ENCODE data around the gene SPACA6.
"Not testable (repeated sequence)": the region's sequence is repeated elsewhere in the genome, so short reads cannot be mapped to it uniquely, and the experiment has no call there.

SPACA6 gene

DNA sequence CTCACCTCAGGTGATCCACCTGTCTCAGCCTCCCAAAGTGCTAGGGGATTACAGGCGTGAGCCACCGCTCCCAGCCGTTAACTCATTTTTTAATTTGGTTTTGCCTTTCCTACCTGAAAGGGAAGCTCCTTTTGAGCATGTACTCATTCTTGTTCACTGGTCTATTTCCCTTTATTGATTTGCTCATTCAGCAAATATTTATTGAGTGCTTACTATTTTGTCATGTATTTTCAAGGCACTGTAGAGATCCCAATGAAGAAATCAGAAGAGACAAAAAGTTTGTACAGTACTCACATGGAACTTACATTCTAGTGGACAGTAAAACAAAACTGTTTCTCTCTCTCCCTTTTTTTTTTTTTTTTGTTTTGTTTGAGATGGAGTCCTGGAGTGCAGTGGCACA lies 13.8 kb downstream of the SPACA6 start:
- no peak for DNase-seq

DNA sequence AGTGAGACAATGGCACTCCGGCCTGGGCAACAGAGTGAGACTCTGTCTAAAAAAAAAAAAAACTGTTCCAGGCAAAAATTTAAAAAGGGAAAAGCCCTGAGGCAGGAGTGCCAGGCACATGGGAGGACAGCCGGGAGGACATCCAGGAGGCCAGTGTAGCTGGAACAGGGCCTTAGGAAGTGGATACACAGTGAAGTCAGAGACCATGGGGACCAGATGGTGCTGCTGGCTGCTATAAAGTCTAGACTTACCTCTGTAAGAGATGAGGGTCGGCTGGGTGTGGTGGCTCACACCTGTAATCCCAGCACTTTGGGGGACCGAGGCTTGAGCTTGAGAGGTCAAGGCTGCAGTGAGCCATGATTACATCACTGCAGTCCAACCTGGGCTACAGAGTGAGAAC lies 15.7 kb downstream of the SPACA6 start:
- no peak for DNase-seq

DNA sequence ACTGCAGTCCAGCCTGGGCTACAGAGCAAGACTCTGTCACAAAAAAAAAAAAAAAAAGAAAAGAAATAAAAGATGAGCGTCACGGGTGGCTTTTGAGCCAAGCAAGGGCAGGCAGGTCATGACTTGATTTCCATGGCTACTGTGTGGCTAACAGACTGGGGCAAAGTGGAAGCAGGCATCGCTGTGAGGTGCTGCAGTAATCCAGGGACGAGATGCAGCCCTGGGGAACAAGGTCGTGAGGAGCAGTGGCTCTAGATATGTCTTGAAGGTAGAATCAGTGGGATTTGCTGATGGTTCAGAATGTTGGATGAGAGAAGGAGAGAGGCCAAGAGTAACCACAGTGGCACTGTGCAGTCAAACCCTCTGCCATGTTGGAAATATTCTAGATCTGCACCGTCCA lies 16.4 kb downstream of the SPACA6 start:
- DNase-seq: no peak

DNA sequence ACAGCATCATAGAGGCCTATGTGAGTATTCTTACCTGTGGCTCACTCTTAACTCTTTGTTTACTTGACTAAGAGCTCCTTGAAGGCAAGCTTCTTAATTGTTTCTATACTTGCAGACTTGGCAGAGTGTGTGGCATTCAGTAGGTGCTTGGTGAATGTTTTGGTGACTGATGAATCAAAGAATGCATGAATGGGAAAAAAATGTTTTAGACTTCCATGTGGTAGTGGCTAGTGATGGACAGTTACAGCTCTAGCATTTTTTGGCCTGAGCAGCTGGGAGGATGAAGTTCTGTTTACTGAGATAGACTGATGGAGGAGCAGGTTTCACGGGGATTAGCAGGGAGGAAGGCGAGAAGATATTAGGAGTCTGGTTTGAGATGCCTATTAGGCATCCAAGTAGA lies 17.0 kb downstream of the SPACA6 start:
- no peak for DNase-seq

DNA sequence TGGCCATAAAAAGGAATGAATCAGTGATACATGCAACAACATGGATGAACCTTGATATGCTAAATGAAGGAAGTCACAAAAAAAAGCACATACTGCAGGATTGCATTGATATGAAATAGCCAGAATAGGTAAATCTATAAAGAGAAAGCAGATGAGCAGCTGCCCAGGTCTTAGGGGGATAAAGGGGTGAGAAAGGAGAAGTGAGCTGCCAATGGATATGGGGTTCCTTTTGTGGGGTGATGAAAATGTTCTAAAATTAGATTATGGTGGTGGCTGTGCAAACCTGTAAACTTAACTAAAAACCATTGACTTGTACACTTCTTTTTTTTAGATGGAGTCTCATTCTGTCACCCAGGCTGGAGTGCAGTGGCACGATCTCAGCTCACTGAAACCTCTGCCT lies 18.6 kb downstream of the SPACA6 start:
- DNase-seq: no peak

DNA sequence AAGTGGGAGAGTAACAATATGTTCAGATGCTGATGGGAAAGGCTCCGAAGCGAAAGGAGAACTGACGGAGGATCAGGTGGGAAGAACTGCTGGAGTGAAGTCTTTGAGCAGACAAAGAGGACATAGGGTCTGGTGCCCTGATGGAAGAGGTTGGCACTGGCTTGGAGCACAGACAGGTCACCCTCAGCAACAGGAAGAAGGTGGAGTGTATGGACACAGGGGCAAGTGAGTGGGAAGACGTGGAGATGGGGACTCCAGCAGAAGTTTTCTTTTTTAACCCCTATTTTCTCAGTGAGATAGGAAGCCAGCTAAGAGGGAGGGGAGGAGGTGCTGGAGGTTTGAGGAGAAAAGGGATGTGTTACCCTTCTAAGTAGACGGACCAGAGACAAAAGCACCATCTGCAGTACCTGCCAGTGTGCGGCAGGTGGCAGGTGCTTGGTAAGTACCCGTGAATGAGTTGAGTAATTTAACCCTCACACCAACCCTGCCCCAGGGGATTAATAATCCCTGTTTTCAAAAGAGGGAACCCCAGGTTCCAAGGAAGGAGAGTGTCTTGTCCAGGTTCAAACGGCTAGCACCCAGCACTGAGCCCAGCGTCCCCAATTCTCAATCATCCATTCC lies 19.4 kb downstream of the SPACA6 start:
- no peak for DNase-seq

DNA sequence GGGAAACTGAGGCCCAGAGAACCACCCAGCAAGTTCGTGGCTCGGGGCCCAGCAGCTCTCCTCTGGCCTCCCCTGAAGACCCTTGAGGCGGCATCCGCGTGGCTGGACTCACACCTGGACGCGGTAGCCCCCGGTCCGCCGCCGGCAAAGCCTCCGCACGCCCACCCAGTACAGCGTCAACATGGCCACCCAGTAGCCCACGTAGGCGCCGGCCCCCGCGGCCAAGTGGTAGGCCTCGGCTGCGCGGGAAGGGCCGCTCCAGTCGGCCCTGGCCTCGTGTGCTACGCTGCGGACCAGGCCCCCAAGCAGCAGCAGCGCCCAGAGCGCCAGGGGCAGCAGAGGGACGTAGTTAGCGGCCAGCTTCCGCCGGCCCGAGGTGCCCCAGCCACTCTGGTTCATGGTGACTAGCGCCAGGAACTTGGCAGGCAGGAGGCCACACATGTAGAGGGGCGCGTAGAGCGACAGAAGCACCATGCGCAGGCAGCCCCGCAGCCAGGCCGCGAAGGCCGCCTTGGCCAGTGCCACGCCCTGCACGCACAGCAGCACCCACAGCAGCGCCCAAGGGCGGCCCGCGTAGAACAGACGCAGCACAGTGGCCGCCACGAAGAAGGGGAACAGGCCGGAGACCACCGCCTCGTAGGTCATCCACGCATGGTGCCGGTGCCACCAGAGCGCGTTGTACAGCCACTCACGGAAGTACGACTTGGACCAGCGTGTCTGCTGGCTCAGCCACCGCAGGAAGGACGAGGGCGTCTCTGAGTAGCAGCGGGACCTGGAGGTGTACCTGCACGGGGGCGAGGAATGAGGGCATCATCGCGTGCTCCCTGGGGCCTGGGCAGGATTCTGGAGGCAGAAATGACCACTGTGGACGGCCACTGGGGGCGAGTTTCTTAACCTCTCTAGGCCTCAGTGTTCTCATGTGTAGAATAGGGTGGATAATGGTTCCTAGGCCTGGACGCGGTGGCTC lies 20.5 kb downstream of the SPACA6 start:
- DNase-seq: no peak

DNA sequence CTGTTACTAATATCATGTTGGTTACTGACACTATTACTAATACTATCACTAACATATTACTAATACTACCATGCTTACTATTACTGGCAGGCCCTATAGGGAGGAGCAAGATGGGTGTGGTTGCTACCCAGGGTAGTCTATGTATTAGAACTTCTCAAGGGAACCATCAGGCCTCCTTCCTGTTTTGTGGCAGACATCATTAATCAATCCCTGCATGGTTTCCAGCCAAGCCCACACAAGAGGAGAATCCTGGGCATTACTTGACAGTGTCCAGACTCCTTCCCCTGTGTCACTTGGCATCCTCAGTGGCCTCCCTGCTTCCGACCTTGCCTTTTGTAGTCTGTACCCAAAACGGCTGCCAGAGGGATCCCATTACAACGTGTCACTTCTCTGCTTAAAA lies 21.7 kb downstream of the SPACA6 start:
- no peak for DNase-seq

DNA sequence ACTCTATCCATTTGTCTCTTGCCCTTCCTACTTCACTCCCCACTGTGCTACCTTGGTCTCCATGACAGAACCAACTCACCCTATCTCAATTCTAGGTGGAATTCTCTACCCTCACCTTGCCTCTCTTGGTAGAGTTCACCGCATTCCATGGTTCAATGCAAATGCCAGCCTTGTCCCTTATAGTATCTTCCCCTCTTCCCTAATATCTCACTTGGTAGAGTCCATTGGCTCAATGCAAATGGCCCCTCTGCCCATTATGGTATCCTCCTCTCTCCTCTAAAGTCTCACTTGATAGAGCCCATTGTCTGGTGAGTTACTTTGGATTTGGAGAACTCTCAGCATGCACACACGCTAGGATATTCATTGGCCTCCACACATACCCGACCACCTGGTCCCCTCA lies 22.7 kb downstream of the SPACA6 start:
- no peak for DNase-seq

DNA sequence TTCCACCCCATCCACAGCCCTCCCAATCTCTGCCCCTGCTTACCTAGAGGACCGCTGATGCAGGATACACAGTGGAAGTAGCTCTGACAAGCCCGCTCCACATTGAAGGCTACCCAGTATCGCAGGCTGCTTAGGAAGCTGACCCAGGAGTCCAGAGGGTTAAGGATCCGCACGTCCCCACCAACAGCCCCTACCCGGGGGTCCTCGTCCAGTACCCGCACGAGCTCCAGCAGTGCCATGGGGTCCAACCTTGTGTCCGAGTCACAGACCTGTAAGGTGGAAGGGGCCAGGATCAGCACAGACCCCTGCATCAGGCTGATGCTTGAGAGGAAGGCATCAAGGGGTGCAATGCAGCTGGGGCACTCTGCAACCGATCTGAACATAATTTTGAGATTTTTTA lies 23.8 kb downstream of the SPACA6 start:
- DNase-seq: no peak

DNA sequence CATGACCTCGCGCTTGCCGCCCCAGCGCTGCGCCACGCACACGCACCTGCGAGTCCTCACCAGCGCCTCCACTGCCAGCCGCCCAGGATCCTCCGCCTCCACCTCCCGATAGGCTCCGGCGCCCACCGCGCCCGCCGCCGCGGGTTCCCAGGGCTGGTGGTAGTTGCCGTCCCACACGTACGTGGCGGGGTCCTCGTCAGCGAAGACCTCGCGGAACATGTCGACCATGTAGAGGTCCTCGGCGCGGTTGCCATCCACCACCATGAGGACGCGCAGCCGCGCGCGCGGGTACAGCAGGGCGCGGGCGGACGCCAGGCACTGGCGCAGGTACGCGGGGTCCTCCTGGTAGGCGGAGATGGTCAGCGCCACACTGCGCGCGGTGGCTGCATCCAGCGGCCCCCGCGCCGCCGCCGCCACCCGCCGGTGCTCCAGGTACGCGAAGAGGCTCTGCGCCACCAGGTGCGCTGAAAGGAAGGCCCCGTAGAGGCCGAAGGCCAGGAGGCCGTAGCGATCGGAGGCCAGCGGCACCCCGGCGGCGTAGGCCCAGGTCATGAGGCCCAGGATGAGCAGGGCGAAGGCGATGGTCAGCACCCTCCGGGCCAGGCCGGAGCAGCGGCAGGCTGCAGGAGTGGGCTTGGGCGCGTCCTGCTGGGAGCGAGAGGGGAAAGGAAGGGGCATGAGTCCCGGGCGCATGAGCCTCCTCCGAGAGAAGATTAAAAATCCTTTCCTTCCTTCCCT lies 26.3 kb downstream of the SPACA6 start:
- no peak for DNase-seq

DNA sequence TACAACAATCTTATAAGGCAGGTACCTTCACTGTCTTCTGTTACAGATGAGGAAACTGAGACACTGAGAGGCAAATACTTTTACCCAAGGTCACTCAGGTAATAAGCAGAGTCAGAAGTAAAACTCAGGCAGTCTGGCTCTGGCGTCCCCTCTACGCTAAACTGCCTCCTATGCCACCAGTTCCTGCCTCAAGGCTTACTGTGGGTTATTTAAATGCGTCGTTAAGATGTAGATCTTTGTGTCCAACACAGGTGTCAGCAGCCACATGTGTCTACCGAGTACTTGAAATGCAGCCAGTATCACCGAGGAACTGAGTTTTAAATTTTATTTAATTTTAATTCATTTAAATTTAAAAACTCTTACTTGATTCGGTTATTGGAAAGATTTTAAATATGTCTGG lies 28.8 kb downstream of the SPACA6 start:
- DNase-seq: no peak

DNA sequence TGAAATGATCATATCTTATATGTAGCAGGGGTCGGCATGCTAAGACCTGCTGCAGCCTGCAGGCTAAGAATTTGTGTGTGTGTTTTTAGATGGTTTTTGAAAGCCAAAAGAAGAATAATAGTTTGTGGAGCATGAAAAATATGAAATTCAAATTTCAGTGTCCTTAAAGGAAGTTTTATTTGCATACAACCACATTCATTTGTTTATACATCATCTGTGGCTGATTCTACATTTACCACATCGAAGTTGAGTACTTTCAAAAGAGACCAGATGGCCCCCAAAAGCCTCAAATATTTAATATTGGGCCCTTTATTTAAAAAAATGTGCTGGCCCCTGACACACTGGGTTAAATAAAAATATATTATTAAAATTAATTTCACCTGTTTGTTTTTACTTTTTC lies 29.4 kb downstream of the SPACA6 start:
- no peak for DNase-seq

DNA sequence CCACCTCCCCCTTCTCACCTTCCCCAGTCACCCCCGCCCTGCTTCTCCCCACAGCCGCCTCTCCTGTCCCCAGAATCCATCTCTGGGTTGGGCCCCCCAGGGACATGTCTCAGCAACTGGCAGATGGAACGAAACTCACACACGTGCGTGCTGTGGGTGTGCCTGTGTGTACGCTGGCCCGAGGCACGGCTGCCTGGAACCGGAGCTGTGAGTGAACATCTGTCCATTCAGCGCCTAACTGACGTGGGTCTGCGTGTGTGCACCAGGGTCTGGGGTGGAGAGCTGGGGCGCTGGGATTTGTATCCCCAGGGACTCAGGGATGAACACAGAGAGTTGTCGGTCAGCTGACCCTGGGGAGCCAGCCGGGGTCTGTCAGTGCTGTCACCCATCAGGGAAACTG lies 31.4 kb downstream of the SPACA6 start:
- no peak for DNase-seq

DNA sequence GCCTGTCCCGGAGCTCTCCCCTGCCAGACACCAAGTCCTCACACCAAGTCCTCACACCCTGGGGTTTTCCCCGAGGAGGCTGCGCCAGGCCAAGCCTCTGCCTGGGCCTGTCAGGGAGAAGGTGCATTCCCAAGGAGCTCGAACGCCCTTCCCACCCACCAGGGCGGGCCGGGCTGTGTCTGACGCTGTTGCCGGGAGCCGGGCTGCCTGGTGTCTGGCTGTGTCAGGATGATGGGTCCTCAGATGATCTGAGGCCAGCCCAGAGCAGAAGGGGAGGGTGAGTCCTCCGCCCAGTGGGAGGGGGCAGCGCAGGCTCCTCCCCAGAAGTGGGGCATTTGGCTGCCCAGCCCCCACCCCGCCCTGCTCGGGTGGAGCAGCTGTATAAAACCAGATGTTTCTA lies 32.9 kb downstream of the SPACA6 start:
- no peak for DNase-seq

DNA sequence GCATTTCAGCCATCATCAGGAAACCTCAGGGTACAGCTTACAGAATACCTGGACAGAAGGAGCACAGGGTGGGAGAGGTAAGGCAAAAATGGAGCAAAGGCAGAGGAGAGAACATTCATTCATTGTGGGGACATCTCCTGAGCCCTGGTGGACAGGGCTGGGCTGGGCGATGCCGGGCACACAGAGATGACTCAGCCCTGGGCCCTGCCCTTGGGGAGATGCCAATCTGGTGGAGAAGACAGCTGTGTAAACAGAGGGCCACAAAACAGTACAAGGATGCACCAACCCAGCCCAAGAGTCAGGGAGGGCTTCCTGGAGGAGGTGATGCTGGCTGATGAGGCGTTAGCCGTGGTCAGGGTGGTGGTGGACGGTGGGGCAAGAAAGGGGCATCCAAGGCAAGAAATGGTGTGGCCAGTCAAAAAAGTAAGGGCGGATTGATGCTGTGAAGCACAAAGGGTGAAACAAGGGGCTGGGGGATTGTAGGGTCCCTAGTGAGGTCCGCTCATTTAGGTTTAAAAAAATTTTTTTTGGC lies 34.3 kb downstream of the SPACA6 start:
- DNase-seq: no peak

DNA sequence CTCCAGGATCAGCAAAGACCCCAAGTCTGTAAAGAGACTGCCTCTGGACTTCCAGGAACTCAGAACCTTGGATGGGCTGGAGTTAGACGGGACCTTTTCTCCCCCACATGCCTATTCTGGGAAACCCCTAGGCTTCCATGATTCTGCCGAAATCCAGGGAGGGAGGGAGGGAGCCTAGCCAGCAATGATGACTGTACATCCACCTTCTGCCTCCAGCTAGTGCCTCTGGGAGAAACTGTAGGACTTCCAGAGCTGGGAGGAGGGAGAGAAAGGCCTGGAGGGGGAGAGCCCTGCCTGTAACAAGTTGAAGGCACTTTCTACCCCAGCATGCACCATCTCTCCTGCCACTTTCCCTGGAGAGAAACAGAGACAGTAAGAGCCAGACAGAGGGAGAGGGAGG lies 36.7 kb downstream of the SPACA6 start:
- DNase-seq: no peak

DNA sequence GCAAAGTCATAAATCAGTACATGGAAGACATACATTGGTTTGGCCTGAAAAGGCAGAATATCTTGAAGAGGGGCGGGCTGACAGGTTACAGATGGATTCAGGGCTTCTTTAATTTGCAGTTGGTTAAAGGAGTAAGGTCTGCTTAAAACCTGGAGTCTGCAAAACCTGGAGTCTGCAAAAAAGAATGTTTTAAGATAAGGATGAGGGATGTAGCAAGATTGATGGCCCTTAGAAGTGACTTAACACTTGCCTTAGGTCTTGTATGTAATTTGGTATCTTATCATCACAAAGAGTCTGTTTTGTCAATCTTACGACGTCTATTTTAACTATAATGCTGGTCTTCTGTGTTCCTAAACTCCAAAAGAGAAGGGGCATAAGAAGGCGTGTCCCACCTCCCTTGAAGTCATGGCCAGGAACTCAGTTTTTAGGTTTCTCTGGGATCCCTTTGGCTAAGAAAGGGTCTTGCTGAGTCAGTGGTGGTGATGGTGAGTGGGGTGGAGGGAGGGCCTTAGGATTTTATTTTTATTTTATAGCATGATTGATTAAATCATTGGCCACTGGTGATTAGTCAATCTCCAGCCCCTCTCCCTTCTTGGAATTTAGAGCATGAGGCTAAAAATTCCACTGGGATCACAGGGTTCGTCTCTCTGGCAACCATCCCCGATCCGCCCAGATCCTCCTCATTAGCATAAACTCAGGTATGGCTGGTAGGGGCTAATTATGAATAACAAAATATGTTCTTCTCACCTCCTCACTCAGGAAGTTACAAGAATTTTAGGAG lies 40.8 kb downstream of the SPACA6 start:
- no peak for DNase-seq

DNA sequence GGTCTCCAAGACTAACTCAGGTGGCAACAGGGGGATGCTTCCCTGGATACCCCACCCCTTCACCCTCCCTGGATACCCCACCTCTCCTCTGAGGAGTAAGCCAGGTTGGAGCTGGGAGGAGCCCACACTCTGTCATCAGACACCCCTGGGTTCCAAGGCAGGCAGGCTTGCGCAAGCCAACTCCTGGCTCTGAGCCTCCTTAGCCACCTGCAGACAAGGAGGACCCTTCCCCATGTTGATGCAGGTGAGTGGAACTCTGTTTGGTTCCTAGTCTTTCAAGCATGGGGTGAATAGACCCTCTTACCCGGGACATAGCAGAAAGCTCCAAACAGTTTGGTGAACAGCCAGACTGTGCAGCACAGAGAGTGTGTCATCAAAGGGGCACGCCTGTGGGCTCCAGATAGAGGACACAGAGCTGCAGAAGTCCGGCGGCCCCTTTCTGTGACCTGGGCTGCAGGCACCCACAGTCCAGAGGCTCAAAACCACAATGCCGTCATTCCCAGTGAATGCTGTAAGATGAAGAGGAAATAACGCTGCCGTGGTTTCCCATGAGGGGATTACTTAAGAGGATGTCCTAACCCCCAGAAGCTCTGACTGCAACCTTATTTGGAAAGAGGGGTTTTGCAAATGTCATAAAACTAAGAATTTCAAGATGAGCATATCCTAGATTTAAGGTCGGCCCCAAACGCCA lies 42.8 kb downstream of the SPACA6 start:
- no peak for DNase-seq

DNA sequence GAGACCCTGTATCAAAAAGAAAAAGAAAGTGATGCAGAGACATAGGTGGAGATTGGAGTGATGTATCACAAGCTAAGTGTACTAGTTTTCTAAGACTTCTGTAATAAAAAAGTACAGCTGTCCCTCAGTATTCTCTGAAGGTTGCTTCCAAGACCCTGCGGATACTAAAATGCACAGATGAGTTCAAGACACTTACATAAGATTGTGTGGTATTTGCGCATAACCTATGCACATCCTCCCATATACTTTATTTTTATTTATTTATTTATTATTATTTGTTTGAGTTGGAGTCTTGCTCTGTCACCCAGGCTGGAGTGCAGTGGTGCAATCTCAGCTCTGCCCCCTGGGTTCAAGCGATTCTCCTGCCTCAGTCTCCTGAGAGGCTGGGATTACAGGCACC lies 44.3 kb downstream of the SPACA6 start:
- DNase-seq: no peak

DNA sequence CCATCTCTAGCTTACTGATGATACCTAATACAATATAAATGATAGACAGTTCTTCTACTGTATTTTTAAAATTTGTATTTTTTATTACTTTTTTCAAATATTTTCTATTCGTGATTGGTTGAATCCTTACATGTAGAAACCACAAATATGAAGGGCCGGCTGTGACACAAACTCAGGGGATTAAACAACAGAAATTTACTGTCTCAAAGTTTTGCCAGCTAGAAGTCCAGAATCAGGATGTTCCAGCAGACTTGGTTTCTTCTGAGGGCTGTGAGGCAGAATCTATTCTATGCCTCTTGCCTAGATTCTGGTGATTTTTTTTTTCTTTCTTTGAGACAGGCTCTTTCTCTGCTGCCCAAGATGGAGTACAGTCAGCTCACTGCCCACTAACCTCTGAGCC lies 44.8 kb downstream of the SPACA6 start:
- DNase-seq: no peak

DNA sequence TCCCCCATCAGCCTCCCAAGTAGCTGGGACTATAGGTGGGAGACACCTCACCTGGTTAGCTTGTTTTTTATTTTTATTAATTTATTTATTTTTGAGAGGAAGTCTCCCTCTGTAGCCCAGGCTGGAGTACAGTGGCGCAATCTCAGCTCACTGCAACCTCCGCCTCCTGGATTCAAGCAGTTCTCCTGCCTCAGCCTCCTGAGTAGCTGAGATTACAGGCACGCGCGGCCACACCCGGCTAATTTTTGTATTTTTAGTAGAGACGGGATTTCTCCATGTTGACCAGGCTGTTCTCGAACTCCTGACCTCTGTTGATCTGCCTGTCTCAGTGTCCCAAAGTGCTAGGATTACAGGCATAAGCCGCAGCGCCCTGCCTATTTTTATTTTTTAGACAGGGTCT lies 45.4 kb downstream of the SPACA6 start:
- DNase-seq: not testable (repeated sequence)

All from NCI-H1417 treated with DMSO at 0.1 percent for 48 hours (cell line).